HepG2 (cell line): ENCODE data around the gene BICDL1. TPM values are rescaled to one million over a fixed set of nuclear protein-coding genes. Genes with fewer than 3 reads are reported as not detected.

Experiments used
- AHR ChIP-seq: IDR thresholded peaks from 2 replicates; pipeline ENCODE4 v1.6.1; 2018; ENCODE audit warnings: missing genetic modification reagents, missing compliant biosample characterization
- ARNTL ChIP-seq: sonication (generic); formaldehyde crosslinking; IDR thresholded peaks from 2 replicates; pipeline ENCODE4 v1.4.0; 2020; ENCODE audit warnings: mild to moderate bottlenecking, missing genetic modification reagents
- DPF2 ChIP-seq: sonication (generic); formaldehyde crosslinking; IDR thresholded peaks from 2 replicates; pipeline ENCODE4 v1.4.0; 2020; ENCODE audit warnings: mild to moderate bottlenecking, low read depth, missing genetic modification reagents, borderline replicate concordance
- FOSL2 ChIP-seq: sonication (generic); formaldehyde crosslinking; IDR thresholded peaks from 2 replicates; pipeline ENCODE4 v1.4.0; 2020; ENCODE audit warnings: missing genetic modification reagents
- HMGA1 ChIP-seq: sonication (generic); formaldehyde crosslinking; conservative IDR thresholded peaks from 2 replicates; pipeline ENCODE4 v1.4.0; 2020; ENCODE audit warnings: missing genetic modification reagents
- HOXA3 ChIP-seq: sonication (generic); formaldehyde crosslinking; IDR thresholded peaks from 2 replicates; pipeline ENCODE4 v1.5.0; 2020; ENCODE audit warnings: missing genetic modification reagents
- KDM2A ChIP-seq: sonication (generic); formaldehyde crosslinking; IDR thresholded peaks from 2 replicates; pipeline ENCODE4 v1.4.0; 2020; ENCODE audit warnings: low read depth, missing genetic modification reagents, borderline replicate concordance
- KLF12 ChIP-seq: sonication (generic); formaldehyde crosslinking; IDR thresholded peaks from 2 replicates; pipeline ENCODE4 v1.4.0; 2020; ENCODE audit warnings: missing genetic modification reagents, borderline replicate concordance
- MXI1 ChIP-seq: IDR thresholded peaks from 3 replicates; pipeline ENCODE4 v1.6.1; 2012; ENCODE audit warnings: low read depth, low read length, inconsistent platforms, borderline replicate concordance
- NBN ChIP-seq: fragments of 450-650 bp; conservative IDR thresholded peaks from 2 replicates; pipeline ENCODE4 v1.6.1; 2017
- NPAS2 ChIP-seq: sonication (generic); formaldehyde crosslinking; IDR thresholded peaks from 2 replicates; pipeline ENCODE4 v1.8.0; 2022; ENCODE audit warnings: mild to moderate bottlenecking, missing genetic modification reagents, borderline replicate concordance
- ONECUT2 ChIP-seq: sonication (generic); formaldehyde crosslinking; IDR thresholded peaks from 2 replicates; pipeline ENCODE4 v1.4.0; 2020; ENCODE audit warnings: missing genetic modification reagents
- POLR2AphosphoS5 ChIP-seq: IDR thresholded peaks from 2 replicates; pipeline ENCODE4 v1.6.1; 2012; ENCODE audit warnings: low read depth, low read length
- TRIM24 ChIP-seq: sonication (generic); formaldehyde crosslinking; IDR thresholded peaks from 2 replicates; pipeline ENCODE4 v1.8.0; 2022; ENCODE audit warnings: mild to moderate bottlenecking, missing genetic modification reagents
- ZBTB1 ChIP-seq: sonication (generic); formaldehyde crosslinking; IDR thresholded peaks from 2 replicates; pipeline ENCODE4 v1.4.0; 2020; ENCODE audit warnings: missing genetic modification reagents, borderline replicate concordance
- ZBTB8A ChIP-seq: sonication (generic); formaldehyde crosslinking; IDR thresholded peaks from 2 replicates; pipeline ENCODE4 v1.4.0; 2020; ENCODE audit warnings: mild to moderate bottlenecking, low read depth, missing genetic modification reagents, borderline replicate concordance
- ZFP36L2 ChIP-seq: sonication (generic); formaldehyde crosslinking; IDR thresholded peaks from 2 replicates; pipeline ENCODE4 v1.4.0; 2020; ENCODE audit warnings: missing genetic modification reagents
- ZMYM4 ChIP-seq: sonication (generic); formaldehyde crosslinking; IDR thresholded peaks from 2 replicates; pipeline ENCODE4 v1.8.1; 2023; ENCODE audit warnings: mild to moderate bottlenecking, missing genetic modification reagents
- ZNF44 ChIP-seq: sonication (generic); formaldehyde crosslinking; IDR thresholded peaks from 2 replicates; pipeline ENCODE4 v1.5.1; 2020; ENCODE audit warnings: mild to moderate bottlenecking, missing genetic modification reagents
- ZNF577 ChIP-seq: sonication (generic); formaldehyde crosslinking; IDR thresholded peaks from 2 replicates; pipeline ENCODE4 v1.4.0; 2020; ENCODE audit warnings: mild to moderate bottlenecking, low read depth, missing genetic modification reagents, borderline replicate concordance
- ZNF672 ChIP-seq: sonication (generic); formaldehyde crosslinking; IDR thresholded peaks from 2 replicates; pipeline ENCODE4 v1.8.1; 2022; ENCODE audit warnings: missing genetic modification reagents
- polyA plus RNA-seq, 8 experiments: library from polyadenylated mRNA; depleted of rRNA in 3 of 8; stranded (reverse) in 7 of 8; unstranded in 1 of 8; fragments of >200 nt; fragmentation: Illumina TruSeq in 4 of 8; extraction: Trizol in 4 of 8; gene quantifications; 2 replicates each; pipeline versions ENCODE4 v1.2.1 to v1.2.3, GENCODE V29; 2011 to 2016; ENCODE audit warnings: low read depth in 4 of 8, missing spikeins in 1 of 8, mixed read lengths in 1 of 8; ENCODE audit not compliant: insufficient read depth in 1 of 8
- total RNA-seq, 5 experiments: library from RNA; depleted of rRNA; stranded (reverse); fragments of >200 nt; fragmentation: Illumina TruSeq; extraction: Trizol; gene quantifications; 2 replicates each; pipeline ENCODE4 v1.2.3, GENCODE V29; 2016; ENCODE audit warnings: low read depth in 1 of 5
- TF ChIP-seq, protein P1 (sequence below): fragments of 450-650 bp; IDR thresholded peaks from 2 replicates; pipeline ENCODE4 v1.6.1; 2016
- TF ChIP-seq, protein P2 (sequence below): sonication (generic); formaldehyde crosslinking; IDR thresholded peaks from 2 replicates; pipeline ENCODE4 v1.8.0; 2022; ENCODE audit warnings: missing genetic modification reagents, low read depth, mild to moderate bottlenecking, borderline replicate concordance
- TF ChIP-seq, protein P3 (sequence below): sonication (generic); formaldehyde crosslinking; conservative IDR thresholded peaks from 2 replicates; pipeline ENCODE4 v1.4.0; 2020; ENCODE audit warnings: missing genetic modification reagents
- TF ChIP-seq, protein P4 (sequence below): sonication (generic); formaldehyde crosslinking; conservative IDR thresholded peaks from 2 replicates; pipeline ENCODE4 v1.4.0; 2020; ENCODE audit warnings: missing genetic modification reagents
- TF ChIP-seq, protein P5 (sequence below): IDR thresholded peaks from 2 replicates; pipeline ENCODE4 v1.6.1; 2012; ENCODE audit warnings: low read depth, low read length, improper control_type of control experiment

Gene BICDL1
- total and polyA plus RNA-seq, 2 of the 13 experiments (the other 11 are each of a cell fraction or from before 2014, with no cell fraction given): 3.6 to 9.7 TPM

DNA sequence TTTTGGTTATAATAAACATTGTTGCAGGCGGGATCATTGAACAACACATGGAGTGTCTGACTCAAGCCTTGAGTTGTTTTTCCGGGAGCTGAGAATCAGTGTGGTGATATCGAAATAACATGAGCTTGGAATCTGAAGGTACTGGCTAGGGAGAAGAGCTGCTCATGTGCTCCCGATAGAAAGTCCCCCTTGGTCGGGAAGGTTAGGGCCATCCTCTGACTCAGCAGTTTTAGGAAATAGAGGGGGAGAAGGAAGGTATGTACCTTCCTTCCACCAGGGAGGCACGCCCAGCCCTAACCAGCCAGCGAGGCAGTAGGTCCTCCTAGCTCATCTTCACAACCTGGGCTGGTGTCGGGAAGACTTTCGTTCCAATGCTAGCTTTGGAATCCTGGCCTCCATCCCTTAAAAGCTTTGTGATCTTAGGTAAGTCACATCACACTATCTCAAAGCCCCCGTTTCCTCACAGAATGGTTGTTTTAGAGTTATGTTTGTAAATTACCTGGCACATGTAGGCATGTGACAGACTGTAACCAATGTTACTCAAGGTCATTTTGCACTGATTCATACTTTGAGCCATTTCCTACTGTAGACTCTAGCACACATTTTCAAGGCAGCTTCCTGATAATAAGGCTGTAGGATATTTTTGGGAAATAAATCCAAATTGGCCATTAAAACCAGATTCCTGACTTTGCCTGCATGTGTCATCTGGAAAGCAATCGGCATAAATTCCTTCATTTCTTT is 129.5 kb downstream of the BICDL1 start (continued):
- TF ChIP-seq, protein P1, sequence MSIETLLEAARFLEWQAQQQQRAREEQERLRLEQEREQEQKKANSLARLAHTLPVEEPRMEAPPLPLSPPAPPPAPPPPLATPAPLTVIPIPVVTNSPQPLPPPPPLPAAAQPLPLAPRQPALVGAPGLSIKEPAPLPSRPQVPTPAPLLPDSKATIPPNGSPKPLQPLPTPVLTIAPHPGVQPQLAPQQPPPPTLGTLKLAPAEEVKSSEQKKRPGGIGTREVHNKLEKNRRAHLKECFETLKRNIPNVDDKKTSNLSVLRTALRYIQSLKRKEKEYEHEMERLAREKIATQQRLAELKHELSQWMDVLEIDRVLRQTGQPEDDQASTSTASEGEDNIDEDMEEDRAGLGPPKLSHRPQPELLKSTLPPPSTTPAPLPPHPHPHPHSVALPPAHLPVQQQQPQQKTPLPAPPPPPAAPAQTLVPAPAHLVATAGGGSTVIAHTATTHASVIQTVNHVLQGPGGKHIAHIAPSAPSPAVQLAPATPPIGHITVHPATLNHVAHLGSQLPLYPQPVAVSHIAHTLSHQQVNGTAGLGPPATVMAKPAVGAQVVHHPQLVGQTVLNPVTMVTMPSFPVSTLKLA: no peak
- TF ChIP-seq ARNTL (CRISPR knock-in tag) (no peak), ZFP36L2 (CRISPR knock-in tag) (no peak), HMGA1 (CRISPR knock-in tag) (no peak), KLF12 (CRISPR knock-in tag) (no peak), ONECUT2 (no peak), MXI1 (0 out of 3 replicates have a peak, but pooled peaks have one; percentile 34), DPF2 (CRISPR knock-in tag) (no peak), KDM2A (0 out of 2 replicates have a peak, but pooled peaks have one; percentile 19), ZMYM4 (CRISPR knock-in tag) (no peak), NBN (no peak), NPAS2 (no peak), ZNF577 (CRISPR knock-in tag) (no peak), TRIM24 (CRISPR knock-in tag) (no peak), ZNF44 (no peak), FOSL2 (CRISPR knock-in tag) (peak; percentile 46), ZBTB1 (CRISPR knock-in tag) (no peak), HOXA3 (CRISPR knock-in tag) (0 out of 2 replicates have a peak, but pooled peaks have one; percentile 18), POLR2AphosphoS5 (no peak), ZBTB8A (CRISPR knock-in tag) (no peak), AHR (CRISPR knock-in tag) (no peak), ZNF672 (no peak)
- TF ChIP-seq, protein P2, sequence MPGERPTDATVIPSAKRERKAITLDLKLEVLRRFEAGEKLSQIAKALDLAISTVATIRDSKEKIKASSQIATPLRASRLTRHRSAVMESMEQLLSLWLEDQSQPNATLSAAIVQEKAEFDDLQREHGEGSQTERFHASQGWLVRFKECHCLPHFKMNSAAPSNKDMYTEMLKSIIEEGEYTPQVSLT: no peak
- TF ChIP-seq, protein P3, sequence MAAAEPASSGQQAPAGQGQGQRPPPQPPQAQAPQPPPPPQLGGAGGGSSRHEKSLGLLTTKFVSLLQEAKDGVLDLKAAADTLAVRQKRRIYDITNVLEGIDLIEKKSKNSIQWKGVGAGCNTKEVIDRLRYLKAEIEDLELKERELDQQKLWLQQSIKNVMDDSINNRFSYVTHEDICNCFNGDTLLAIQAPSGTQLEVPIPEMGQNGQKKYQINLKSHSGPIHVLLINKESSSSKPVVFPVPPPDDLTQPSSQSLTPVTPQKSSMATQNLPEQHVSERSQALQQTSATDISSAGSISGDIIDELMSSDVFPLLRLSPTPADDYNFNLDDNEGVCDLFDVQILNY (CRISPR knock-in tag): no peak
- TF ChIP-seq, protein P4, sequence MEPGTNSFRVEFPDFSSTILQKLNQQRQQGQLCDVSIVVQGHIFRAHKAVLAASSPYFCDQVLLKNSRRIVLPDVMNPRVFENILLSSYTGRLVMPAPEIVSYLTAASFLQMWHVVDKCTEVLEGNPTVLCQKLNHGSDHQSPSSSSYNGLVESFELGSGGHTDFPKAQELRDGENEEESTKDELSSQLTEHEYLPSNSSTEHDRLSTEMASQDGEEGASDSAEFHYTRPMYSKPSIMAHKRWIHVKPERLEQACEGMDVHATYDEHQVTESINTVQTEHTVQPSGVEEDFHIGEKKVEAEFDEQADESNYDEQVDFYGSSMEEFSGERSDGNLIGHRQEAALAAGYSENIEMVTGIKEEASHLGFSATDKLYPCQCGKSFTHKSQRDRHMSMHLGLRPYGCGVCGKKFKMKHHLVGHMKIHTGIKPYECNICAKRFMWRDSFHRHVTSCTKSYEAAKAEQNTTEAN (CRISPR knock-in tag): 0 out of 2 replicates have a peak, but pooled peaks have one; percentile 56
- TF ChIP-seq, protein P5, sequence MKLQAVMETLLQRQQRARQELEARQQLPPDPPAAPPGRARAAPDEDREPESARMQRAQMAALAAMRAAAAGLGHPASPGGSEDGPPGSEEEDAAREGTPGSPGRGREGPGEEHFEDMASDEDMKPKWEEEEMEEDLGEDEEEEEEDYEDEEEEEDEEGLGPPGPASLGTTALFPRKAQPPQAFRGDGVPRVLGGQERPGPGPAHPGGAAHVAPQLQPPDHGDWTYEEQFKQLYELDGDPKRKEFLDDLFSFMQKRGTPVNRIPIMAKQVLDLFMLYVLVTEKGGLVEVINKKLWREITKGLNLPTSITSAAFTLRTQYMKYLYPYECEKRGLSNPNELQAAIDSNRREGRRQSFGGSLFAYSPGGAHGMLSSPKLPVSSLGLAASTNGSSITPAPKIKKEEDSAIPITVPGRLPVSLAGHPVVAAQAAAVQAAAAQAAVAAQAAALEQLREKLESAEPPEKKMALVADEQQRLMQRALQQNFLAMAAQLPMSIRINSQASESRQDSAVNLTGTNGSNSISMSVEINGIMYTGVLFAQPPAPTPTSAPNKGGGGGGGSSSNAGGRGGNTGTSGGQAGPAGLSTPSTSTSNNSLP: no peak
